ENCODE data around the gene MFAP5. TPM values are rescaled to one million over a fixed set of nuclear protein-coding genes. Genes with fewer than 3 reads are reported as not detected.

Gene MFAP5
- total and polyA plus RNA-seq, 10 of the 15 experiments (the other 5 are each of a cell fraction or from before 2014, with no cell fraction given): 0.06 to 0.14 (median 0.12) TPM; not detected in 7

DNA sequence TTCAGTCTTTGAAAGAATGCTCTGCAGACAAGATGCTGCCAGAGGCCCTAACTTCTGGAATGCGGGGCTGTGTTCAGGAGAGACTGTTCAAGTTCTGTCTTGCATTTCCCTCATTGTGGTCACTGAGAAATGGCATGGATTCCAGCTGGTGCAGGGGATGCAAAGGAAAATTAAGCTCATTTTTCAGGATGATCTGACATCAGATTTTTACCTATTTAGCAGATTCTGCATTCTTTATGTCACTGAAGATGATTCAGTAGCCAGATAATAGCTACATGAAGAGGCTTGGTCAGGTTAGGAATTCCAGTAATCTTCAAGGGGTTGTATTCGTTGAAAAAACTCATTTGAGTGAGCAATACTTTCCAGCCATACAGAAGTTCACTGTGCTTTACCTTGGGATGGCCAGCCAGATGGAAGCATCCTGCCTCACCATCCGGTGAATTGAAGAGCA lies 16.1 kb upstream of the MFAP5 start:
- Histone ChIP-seq H3K36me3 (ENCODE audit: control insufficient read depth in 2 of 2, insufficient read depth in 2 of 2, low read length in 1 of 2) (no peaks in the 10 kb centered on the region), H3K9me3 (replicated peaks; ENCODE audit: control insufficient read depth, insufficient read depth, low read length) (no peaks in the 10 kb centered on the region), H3K4me1 (ENCODE audit: control insufficient read depth, insufficient read depth, low read length) (no peaks in the 10 kb centered on the region), H3K27ac (ENCODE audit: control insufficient read depth, insufficient read depth) (no peak overlapping the region), H3K79me2 (ENCODE audit: control insufficient read depth, insufficient read depth, low read length) (no peaks in the 10 kb centered on the region), H3K9ac (ENCODE audit: control insufficient read depth, insufficient read depth, low read length) (no peak overlapping the region), H2AFZ (ENCODE audit: control insufficient read depth, low read depth, low read length) (no peak overlapping the region), H4K20me1 (ENCODE audit: control insufficient read depth, insufficient read depth) (no peaks in the 10 kb centered on the region), H3K4me3 (no peak overlapping the region), H3K4me2 (ENCODE audit: control insufficient read depth, insufficient read depth) (no peak overlapping the region), H3K27me3 (replicated peaks in 1 of 2; ENCODE audit: control insufficient read depth in 2 of 2, insufficient read depth in 2 of 2, low read length in 1 of 2) (no peaks in the 10 kb centered on the region)
- ChIA-PET CTCF (interaction anchor here (0.7 to 4.2 kb wide), 6 partner anchors 22 to 360 kb away, joined by 3 to 41 read pairs (median 5); partner anchors contain the start of gene AICDA), SMC1A (ENCODE audit: uncharacterized antibody, unreplicated experiment) (interaction anchor here (0.7 kb wide), 1 partner anchor 23 kb away, joined by 6 read pairs; no protein-coding TSS in a partner anchor), POLR2A (no interaction called here), RAD21 (ENCODE audit: unreplicated experiment) (interaction anchor here (0.9 to 2.2 kb wide), 3 partner anchors 69 to 360 kb away, joined by 3 to 9 read pairs (median 7); no protein-coding TSS in a partner anchor)
- BruUV-seq (replicated peaks): no TSS peak
- no peak for ATAC-seq
- FAIRE-seq: no peak
- intact Hi-C loops (cut with micrococcal nuclease; ENCODE audit: unreplicated experiment): no loop called here
- TF ChIP-seq, protein P1, sequence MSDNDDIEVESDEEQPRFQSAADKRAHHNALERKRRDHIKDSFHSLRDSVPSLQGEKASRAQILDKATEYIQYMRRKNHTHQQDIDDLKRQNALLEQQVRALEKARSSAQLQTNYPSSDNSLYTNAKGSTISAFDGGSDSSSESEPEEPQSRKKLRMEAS (IDR thresholded peaks at IDR 0.05; ENCODE audit: low read depth, low read length): no peak
- no peak for TF ChIP-seq CBX5 (IDR thresholded peaks at IDR 0.05; ENCODE audit: low read depth)
- TF ChIP-seq BRCA1 (IDR thresholded peaks at IDR 0.05; ENCODE audit: low read depth, low read length): no peak
- no peak for TF ChIP-seq RBBP5 (conservative IDR thresholded peaks at IDR 0.05)
- no peak for TF ChIP-seq BMI1 (IDR thresholded peaks at IDR 0.05; ENCODE audit: borderline replicate concordance)
- no peak for TF ChIP-seq BCLAF1 (IDR thresholded peaks at IDR 0.05)
- TF ChIP-seq CHD4 (IDR thresholded peaks at IDR 0.05): no peak
- no peak for DNase-seq (ENCODE audit: low read depth, low spot score)
- in situ Hi-C loops (cut with MboI): no loop called here
- 69% methylated on average over 3 of the region's 3 CpGs for WGBS (ENCODE audit: insufficient coverage, insufficient replicate concordance, low lambda C conversion rate, missing lambda C conversion rate)
